SIG-M5 (cell line): ENCODE data around the gene DGKG.

Experiments used
- DNase-seq: peaks from one replicate; lab custom pipeline; 2025; lab: John Stamatoyannopoulos, UW

The DGKG gene

GRCh38 chr3:186239321-186239720 is 122.7 kb downstream of the DGKG start:
- DNase-seq, result no peak

- no peak for DNase-seq
Observed at GRCh38 chr3:186237915-186238314, 124.1 kb downstream of the DGKG start.

DNA sequence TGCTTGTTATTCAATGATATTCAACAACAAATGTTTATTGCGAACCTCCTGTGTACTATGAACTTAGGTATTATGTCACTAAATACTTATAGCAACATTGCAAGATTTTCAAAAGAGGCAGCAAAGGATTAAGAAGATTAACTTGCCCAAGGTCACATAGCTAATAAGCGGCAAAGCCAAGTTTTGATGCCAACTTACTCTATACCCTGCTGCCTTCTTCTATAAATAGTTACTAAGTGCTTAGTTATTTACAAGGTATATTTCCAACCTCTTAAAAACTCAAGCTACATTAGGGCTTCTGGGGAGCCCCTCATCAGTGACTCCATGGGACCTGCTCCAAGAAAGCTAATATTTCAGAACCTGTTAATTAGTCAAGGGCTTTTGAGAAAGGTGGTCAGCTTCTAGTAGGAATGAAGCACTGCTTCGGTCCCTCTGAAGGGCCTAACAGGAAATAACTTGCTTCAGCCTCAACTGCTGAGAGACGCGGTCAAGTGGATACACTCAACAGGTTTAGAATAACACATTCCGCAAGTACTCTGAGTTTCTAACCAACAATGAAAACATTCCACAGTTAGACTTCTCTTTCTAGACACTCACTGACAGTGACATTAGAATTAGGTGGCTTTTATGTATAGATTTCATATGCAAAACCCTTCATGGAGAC is 125.5 kb downstream of the DGKG start:
- DNase-seq, result no peak

GRCh38 chr3:186235554-186235953 is 126.5 kb downstream of the DGKG start:
- DNase-seq, result no peak

DNA sequence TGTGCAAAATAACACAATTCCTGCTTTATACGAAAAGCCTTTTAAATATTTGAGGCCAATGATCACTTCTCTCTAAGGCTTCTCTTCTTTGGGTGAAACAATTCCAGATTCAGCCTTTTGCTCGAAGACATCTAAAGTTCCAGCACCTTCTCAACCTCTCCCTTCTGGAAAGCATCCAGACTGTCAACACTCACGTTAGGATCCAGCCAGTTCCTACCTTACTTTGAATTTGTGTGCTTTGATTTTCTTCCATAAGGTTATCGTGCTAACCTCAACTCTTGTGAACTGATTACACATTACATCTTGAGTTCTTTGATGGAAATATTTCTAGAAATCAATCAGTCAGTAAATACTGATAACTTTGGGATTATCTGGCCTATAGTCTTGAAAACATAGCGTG is 127.9 kb downstream of the DGKG start:
- DNase-seq, result no peak

GRCh38 chr3:186226482-186226881 is 135.6 kb downstream of the DGKG start:
- DNase-seq, result no peak

DNA sequence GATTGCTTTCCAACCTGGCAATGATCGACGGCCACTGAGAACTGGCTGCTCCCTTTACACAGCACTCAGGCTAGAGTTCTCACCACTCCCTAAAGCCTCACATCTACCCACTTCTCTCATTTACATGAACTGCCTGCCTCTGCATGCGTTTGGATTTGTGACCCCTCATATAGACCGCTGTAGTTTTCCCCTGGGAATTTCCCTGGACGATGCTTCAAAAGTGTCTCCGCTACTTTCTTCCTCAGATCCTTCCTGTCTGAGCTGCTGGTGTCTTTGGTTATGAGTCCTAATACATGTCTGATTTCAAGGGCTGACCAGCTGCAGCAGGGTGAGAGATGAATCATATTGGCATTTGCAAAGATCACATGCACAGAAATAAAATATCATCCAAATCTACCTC is 136.4 kb downstream of the DGKG start:
- DNase-seq, result no peak

GRCh38 chr3:186224041-186224610 is 137.9 kb downstream of the DGKG start:
- DNase-seq, result no peak

DNA sequence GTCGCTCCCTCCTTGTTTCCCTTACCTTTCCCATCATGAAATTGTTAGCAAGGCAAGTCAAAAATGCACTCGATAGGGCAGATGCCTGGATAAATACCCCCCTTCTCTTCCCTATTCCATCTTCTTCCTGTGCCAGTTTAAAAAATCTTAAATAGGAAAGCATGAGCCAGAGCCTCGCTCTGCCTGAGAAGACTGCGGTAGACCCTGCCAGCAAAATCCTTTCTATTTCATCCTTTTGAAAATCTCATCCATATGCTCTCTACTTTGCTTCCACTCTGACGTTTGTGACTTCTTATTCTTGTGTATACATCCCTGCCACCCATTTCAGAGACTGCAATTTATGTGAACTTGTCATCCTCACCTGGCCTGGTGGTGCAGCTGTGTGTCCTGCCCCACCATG is 138.6 kb downstream of the DGKG start:
- DNase-seq, result no peak

- DNase-seq, result no peak
Observed at GRCh38 chr3:186221760-186222378, 140.2 kb downstream of the DGKG start.

DNA sequence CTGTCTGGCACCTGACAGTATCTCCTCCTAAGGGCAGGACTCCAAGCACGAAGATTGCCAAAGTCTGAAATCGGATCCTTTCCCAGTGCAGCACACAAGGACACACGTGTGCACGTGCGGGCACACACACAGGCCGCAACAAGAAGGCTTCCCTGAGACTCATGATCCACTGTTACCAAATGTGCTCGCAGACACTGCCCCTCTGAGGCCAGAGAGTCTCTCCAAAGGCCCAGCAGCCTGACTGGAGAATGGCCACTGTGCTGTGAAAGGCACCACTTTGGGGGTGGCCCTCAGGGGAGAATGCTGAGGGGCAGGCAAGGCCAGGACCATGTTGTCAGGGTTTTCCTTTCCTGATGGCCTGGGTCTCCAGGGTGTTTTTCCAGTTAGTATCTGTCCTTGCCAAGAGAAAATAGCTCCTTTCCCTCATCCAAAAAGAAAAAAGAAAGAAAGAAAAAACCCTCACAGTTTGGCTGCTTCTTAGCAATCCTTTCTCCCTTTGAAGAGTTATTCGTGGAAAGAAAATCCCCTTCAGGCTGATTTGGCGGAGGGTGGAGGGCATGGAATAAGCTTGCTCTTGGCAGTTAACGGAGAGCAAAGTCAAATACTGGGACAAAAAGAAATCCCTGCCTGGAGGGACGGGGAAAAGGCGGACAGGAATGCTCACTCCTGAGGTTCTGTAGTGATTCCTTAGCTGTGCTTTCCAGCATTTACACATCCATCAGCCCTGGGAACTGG is 141.0 kb downstream of the DGKG start:
- no peak for DNase-seq

- no peak for DNase-seq
Observed at GRCh38 chr3:186220365-186220764, 141.7 kb downstream of the DGKG start.

DNA sequence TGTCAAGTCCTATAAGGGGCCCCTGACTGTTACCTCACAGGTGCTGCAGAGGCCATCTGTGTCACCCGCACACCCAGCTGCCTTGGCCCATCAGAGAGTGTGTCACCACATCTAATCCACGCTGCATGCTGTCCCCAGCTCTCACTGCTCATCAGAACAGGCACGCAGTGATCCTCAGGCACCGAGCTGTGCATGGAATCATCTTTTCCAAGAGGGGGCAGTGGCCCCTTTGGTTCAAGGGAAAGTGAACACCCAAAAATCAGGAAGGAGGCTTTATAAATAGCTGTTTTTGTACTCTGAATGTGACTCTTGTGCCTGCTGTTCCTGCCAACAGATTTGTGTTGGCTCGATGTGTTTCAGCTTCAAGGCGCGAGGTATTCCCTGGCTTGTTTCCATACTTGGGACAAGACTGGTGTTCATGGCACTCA is 142.8 kb downstream of the DGKG start:
- no peak for DNase-seq

DNA sequence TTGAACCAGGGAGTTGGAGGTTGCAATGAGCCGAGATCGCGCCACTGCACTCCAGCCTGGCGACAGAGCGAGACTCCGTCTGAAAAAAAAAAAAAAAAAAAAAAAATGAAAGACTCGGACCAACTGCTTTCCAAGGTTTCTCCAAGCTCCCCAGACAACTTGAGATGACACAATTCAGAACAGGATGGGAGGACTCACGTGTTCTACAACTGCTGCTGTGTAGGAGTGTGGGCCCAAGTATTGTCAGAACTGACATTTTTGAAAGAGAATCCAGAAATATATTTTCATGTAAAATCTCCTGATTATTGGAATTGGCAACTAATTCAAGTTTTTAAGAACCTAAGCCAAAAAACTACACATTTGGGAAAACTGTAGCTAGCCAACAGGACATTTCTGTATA is 143.6 kb downstream of the DGKG start:
- no peak for DNase-seq

GRCh38 chr3:186217820-186218164 is 144.2 kb downstream of the DGKG start:
- DNase-seq, result no peak

DNA sequence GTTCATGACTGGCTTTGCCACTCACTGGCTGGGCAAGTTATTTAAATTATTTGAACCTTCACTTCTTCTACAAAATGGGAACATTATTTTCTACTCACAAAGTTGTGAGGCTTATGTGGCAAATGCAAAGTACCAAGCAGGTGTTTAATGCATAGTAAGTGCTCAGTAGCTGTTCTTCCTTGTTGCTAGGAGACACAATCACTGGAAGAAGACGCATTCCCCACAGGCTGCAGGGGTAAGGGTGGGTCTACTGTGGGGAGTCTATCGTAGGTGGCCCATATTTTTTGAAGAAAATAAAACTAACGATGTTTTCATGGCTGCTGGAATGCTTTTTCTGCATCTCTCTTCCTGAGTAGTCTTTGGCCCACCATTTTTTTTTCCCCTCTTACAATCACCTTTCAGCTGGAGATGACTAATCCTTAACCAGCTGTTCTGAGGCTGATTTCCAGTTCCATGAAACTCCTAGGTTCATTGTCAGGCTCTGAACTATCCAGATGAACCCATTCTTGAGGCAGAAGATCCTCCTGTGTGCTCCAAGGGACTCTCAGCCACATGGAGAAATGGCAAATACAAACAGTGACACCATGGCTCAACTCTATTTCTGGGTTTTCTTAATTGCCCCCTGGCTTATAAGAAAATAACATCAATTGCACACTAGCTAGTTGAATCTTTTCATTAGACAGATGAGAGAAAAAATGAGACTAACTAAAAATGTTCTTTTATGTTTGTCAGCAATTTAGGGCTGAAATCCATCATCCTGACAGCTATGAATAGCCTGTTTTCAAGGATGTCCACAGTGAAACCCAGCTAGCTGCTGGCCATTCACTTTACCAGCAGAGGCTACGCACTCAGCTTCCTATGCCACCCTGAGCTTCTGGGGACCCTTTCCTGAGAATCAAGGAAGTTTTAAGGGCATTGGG is 144.9 kb downstream of the DGKG start:
- DNase-seq, result no peak

DNA sequence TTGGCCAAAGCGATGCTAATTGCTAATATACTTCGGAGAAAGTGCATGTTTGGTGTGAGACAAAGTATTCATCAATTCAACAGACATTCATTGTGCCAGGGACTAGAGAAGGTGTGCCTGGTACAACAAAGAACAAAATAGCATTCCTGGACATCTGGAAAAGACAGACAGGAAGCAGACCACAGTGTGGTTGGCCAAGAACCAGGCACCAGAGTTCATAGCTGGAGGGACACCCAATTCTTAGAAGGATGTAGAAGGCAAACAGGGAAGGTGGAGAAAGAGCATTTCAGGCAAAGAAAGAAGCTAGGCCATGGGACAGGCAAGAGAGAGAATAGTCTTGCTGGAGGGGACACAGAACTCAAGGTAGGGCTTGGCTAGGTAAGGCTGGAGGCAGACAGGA is 147.4 kb downstream of the DGKG start:
- DNase-seq, result no peak

- no peak for DNase-seq
Observed at GRCh38 chr3:186213946-186214345, 148.1 kb downstream of the DGKG start.

DNA sequence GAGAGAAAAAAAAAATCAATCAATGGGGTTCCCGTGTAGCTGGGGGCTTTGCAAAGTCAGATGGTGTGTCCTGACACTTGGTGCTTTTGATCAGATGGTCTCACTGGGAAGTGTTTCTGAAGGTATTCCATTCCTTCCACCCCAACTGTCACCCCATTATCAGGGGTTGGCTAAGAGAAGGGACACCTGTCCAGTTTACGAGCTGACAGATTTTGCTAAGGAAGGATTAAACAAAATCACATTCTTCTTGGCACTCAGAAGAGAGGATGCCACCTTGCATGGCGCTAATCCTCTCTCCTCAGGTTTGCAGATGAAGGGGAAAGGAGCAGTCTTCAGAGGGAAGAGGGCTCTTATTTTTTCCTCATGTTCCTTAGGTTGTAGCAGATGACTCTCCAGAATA is 149.4 kb downstream of the DGKG start:
- DNase-seq, result no peak

- DNase-seq, result no peak
Observed at GRCh38 chr3:186210852-186211500, 151.1 kb downstream of the DGKG start.
